Measurements from ENCODE around the gene SLC10A2. TPM values are rescaled to one million over a fixed set of nuclear protein-coding genes. Genes with fewer than 3 reads are reported as not detected.

SLC10A2 gene
- total RNA-seq, 4 donors from 2014 or later: 0.13 to 0.16 TPM; not detected in 2

DNA sequence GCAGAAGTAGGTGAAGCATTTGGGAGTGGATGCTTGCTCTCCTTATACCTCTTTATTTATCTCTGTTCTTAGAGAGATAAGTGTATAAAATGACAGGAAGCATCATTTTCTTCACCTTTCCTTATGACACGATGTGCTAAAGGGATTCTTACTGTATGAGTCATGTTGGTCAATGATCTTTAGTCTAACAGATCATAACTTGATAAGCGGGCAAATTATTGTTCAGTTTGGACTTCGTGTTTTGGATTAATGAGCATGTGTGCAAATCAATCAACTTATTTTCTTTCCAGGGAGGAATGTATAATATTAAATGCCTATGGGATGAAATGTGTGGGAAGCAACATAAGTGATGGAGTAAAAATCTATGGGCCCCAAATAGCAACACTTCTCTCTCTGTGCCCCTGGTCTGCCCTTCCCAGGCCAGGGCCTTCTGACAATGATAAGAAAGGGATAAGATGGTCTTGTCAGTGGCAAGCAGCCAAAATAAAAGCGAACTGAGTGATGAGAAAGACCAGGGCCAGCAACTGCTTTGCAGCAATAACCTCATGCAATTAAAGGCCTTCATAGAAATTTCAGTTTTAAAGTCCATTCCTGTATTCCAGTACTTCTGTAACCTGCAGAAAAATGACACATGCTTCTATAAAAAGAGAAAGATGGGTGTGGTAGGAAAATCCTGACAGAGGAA, 61.4 kb downstream of the SLC10A2 start:
- Histone ChIP-seq H3K4me1 (no peaks in the 10 kb centered on the region), H3K27ac (no peak overlapping the region), H3K4me3 (no peak overlapping the region), H3K9me3 (no peaks in the 10 kb centered on the region), H3K27me3 (no peaks in the 10 kb centered on the region), H3K36me3 (no peaks in the 10 kb centered on the region)
- 69% methylated on average over 4 of the region's 4 CpGs for WGBS
- DNase-seq (ENCODE audit: low spot score in 2 of 2): no peak
- TF ChIP-seq, protein P1, sequence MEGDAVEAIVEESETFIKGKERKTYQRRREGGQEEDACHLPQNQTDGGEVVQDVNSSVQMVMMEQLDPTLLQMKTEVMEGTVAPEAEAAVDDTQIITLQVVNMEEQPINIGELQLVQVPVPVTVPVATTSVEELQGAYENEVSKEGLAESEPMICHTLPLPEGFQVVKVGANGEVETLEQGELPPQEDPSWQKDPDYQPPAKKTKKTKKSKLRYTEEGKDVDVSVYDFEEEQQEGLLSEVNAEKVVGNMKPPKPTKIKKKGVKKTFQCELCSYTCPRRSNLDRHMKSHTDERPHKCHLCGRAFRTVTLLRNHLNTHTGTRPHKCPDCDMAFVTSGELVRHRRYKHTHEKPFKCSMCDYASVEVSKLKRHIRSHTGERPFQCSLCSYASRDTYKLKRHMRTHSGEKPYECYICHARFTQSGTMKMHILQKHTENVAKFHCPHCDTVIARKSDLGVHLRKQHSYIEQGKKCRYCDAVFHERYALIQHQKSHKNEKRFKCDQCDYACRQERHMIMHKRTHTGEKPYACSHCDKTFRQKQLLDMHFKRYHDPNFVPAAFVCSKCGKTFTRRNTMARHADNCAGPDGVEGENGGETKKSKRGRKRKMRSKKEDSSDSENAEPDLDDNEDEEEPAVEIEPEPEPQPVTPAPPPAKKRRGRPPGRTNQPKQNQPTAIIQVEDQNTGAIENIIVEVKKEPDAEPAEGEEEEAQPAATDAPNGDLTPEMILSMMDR (IDR thresholded peaks at IDR 0.05): no peak
- TF ChIP-seq POLR2A (IDR thresholded peaks at IDR 0.05) (no peak), POLR2AphosphoS5 (IDR thresholded peaks at IDR 0.05) (no peak), EP300 (IDR thresholded peaks at IDR 0.05) (no peak)

DNA sequence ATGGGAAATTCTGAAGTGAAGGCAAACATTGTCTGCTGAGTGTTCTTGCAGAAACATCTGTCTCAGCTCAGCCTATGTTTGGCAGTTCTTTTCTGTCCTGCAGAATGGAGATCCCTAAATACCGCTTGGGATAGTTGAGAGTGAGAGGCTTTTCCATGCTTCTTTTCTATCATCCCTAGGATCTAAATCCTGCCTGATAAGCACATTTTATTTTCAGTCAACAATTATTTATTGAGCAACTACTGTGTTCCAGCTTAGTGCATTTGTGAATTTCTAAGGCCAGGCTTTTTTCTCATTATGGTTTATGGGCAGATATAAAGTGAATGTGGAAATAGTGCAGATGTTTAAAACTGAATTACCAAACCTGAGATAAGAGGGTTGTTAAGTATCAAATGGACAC, 62.6 kb downstream of the SLC10A2 start:
- H3K4me1 ChIP-seq: no peaks in the 10 kb centered on the region
- H3K9me3 ChIP-seq: no peaks in the 10 kb centered on the region
- DNase-seq (ENCODE audit: low spot score in 2 of 2): no peak
- no peaks in the 10 kb centered on the region for H3K36me3 ChIP-seq
- TF ChIP-seq, protein P1 (IDR thresholded peaks at IDR 0.05): no peak
- TF ChIP-seq POLR2A (IDR thresholded peaks at IDR 0.05) (no peak), POLR2AphosphoS5 (IDR thresholded peaks at IDR 0.05) (no peak), EP300 (IDR thresholded peaks at IDR 0.05) (no peak)
- H3K27ac ChIP-seq: no peak overlapping the region
- H3K4me3 ChIP-seq: no peak overlapping the region
- H3K27me3 ChIP-seq: no peaks in the 10 kb centered on the region
- 85% methylated on average over 1 of the region's 1 CpG for WGBS

DNA sequence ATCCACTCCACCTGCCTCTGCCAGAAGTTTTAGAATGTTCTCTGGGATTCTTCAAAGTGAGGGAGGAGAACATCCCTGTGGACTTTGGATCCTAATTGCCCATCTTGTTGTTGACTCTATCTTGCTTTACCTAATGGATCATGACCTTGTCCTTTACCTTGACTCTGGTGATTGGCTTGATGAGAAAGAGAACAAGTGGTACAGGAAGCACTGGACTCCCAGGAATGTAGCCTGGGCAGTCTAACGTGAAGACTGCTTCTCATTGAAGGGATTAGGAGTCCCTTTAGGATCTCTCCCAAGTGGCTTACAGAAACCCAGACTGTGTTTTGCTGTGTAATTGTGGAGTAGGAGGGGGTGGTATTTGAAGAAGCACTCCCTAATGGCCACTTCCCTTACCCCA, 63.9 kb downstream of the SLC10A2 start:
- TF ChIP-seq POLR2A (IDR thresholded peaks at IDR 0.05) (no peak), EP300 (IDR thresholded peaks at IDR 0.05) (no peak), POLR2AphosphoS5 (IDR thresholded peaks at IDR 0.05) (no peak)
- TF ChIP-seq, protein P1 (IDR thresholded peaks at IDR 0.05): no peak
- H3K36me3 ChIP-seq: no peaks in the 10 kb centered on the region
- no peak for DNase-seq (ENCODE audit: low spot score in 2 of 2)
- H3K27ac ChIP-seq: no peak overlapping the region
- H3K27me3 ChIP-seq: no peaks in the 10 kb centered on the region
- H3K4me1 ChIP-seq: no peaks in the 10 kb centered on the region
- WGBS: 31% methylated on average over 1 of the region's 1 CpG
- no peak overlapping the region for H3K4me3 ChIP-seq
- H3K9me3 ChIP-seq: no peaks in the 10 kb centered on the region

DNA sequence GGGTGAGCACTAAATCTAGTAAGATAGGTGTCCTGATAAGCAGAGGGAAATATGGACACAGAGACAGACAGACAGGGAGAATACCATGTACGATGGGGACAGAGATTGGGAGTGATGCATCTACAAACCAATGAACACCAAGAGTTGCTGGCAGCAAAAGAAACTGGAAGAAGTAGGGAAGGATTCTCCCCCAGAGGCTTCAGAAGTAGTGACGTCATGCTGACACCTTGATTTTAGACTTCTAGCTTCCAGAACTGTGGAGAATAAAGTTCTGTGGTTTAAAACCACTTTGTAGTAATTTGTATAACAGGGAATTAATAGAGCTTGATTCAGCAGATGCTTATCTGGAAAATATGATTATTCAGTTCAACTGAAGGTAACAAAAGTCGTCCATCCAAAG, 66.1 kb downstream of the SLC10A2 start:
- Histone ChIP-seq H3K4me3 (no peak overlapping the region), H3K4me1 (no peaks in the 10 kb centered on the region), H3K36me3 (no peaks in the 10 kb centered on the region), H3K9me3 (no peaks in the 10 kb centered on the region), H3K27me3 (no peaks in the 10 kb centered on the region), H3K27ac (no peak overlapping the region)
- TF ChIP-seq POLR2A (IDR thresholded peaks at IDR 0.05): no peak
- no peak for TF ChIP-seq EP300 (IDR thresholded peaks at IDR 0.05)
- TF ChIP-seq POLR2AphosphoS5 (IDR thresholded peaks at IDR 0.05): no peak
- TF ChIP-seq, protein P1 (IDR thresholded peaks at IDR 0.05): no peak
- no peak for DNase-seq (ENCODE audit: low spot score in 2 of 2)
- WGBS: 75% methylated on average over 3 of the region's 3 CpGs

DNA sequence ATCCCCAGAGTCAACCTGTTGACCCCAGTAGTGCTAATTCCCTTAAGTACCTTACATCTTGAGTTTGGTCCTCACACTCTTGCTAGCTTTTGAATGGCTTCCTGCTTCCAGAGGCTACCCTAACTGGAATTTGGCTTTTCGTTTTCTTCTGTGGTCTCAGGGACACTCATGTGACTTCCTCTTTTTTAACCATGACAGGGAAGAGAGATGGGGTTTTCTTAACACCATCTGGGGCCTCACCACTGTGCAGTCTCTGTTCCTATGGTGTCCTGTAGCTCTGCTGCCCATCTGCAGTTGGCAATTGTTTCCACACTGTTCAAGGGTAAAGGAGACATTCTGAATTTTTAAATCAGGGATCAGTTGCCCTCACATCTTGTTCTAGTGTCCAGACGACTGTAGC, 66.7 kb downstream of the SLC10A2 start:
- DNase-seq (ENCODE audit: low spot score in 2 of 2): no peak
- Histone ChIP-seq H3K4me1 (no peaks in the 10 kb centered on the region), H3K4me3 (no peak overlapping the region), H3K27ac (no peak overlapping the region), H3K9me3 (no peaks in the 10 kb centered on the region), H3K27me3 (no peaks in the 10 kb centered on the region), H3K36me3 (no peaks in the 10 kb centered on the region)
- 39% methylated on average over 2 of the region's 2 CpGs for whole genome bisulfite sequencing
- TF ChIP-seq EP300 (IDR thresholded peaks at IDR 0.05) (no peak), POLR2A (IDR thresholded peaks at IDR 0.05) (no peak), POLR2AphosphoS5 (IDR thresholded peaks at IDR 0.05) (no peak)
- TF ChIP-seq, protein P1 (IDR thresholded peaks at IDR 0.05): no peak

Other genes starting within 250 kb of the SLC10A2 start
- gene ERCC5, start 220.4 kb downstream of the SLC10A2 start, total RNA-seq: 100 to 1,000 TPM in 1 of 4 donors, 10 to 100 TPM in 3; 31.6 to 144 (median 52.2) TPM